ENCODE data around the gene PRRC2C. TPM values are rescaled to one million over a fixed set of nuclear protein-coding genes. Genes with fewer than 3 reads are reported as not detected.

Gene PRRC2C
- total RNA-seq, 1 experiment from 2014 or later: 208 TPM

DNA sequence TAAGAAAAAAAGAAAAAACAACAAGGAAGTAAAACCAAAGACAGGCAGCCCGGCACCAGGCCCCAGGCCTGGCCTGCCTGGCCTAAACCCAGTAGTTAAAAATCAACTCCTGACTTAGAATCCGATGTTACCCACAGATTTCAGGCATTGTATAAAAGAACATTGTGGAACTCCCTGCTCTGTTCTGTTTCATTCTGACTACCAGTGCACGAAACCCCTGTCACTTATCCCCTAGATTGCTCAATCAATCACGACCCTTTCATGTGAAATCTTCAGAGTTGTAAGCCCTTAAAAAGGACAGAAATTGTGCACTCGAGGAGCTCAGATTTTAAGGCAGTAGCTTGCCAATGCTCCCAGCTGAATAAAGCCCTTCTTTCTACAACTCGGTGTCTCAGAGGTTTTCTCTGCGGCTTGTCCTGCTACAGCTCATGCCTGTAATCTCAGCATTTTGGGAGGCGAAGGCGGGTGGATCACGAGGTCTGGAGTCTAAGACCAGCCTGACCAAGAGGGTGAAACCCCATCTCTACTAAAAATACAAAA, 121.1 kb downstream of the PRRC2C start:
- no TSS peak for BruUV-seq (replicated peaks)
- intact Hi-C loops (cut with micrococcal nuclease; ENCODE audit: unreplicated experiment): no loop called here
- Histone ChIP-seq H3K27me3 (replicated peaks; ENCODE audit: control insufficient read depth, insufficient read depth, low read length) (no peaks in the 10 kb centered on the region), H3K4me3 (ENCODE audit: low read depth, low read length) (no peak overlapping the region), H3K4me1 (no peaks in the 10 kb centered on the region), H3K9me3 (no peaks in the 10 kb centered on the region), H3K36me3 (ENCODE audit: control insufficient read depth, insufficient read depth, low read length) (no peaks in the 10 kb centered on the region)
- no peak overlapping the region for H3K27ac Mint-ChIP-seq (ENCODE audit: unreplicated experiment)
- no peak for DNase-seq
- H3K4me1 Mint-ChIP-seq (ENCODE audit: low read depth, unreplicated experiment): no peaks in the 10 kb centered on the region
- no peak overlapping the region for H3K4me3 Mint-ChIP-seq (ENCODE audit: unreplicated experiment)
- no peaks in the 10 kb centered on the region for H3K27me3 Mint-ChIP-seq (ENCODE audit: insufficient read depth, unreplicated experiment)
- TF ChIP-seq, protein P1, sequence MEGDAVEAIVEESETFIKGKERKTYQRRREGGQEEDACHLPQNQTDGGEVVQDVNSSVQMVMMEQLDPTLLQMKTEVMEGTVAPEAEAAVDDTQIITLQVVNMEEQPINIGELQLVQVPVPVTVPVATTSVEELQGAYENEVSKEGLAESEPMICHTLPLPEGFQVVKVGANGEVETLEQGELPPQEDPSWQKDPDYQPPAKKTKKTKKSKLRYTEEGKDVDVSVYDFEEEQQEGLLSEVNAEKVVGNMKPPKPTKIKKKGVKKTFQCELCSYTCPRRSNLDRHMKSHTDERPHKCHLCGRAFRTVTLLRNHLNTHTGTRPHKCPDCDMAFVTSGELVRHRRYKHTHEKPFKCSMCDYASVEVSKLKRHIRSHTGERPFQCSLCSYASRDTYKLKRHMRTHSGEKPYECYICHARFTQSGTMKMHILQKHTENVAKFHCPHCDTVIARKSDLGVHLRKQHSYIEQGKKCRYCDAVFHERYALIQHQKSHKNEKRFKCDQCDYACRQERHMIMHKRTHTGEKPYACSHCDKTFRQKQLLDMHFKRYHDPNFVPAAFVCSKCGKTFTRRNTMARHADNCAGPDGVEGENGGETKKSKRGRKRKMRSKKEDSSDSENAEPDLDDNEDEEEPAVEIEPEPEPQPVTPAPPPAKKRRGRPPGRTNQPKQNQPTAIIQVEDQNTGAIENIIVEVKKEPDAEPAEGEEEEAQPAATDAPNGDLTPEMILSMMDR (IDR thresholded peaks at IDR 0.05; ENCODE audit: insufficient read depth in 1 of 2, low read depth in 1 of 2, low read length in 1 of 2, severe bottlenecking in 1 of 2, unreplicated experiment in 1 of 2): no peak
- CTCF ChIA-PET: no interaction called here
- H3K36me3 Mint-ChIP-seq (ENCODE audit: insufficient read depth, unreplicated experiment): no peaks in the 10 kb centered on the region
- POLR2A ChIA-PET: no interaction called here
- H3K9me3 Mint-ChIP-seq (ENCODE audit: unreplicated experiment): no peaks in the 10 kb centered on the region

DNA sequence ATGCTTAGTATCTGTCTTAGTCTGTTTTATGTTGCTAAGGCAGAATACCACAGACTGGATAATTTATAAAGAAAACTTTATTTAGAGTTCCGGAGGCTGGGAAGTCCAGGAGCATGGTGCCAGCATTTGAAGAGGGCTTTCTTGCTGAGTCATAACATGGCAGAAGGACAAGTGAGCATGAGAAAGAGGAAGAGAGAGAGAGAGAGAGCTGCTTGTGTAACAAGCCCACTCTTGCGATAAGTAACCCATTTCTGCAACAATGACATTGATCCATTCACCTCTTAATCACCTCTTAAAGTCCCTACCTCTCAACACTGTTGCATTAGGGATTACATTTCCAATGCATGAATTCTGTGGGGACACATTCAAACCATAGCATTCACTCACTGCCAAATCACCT, 125.1 kb downstream of the PRRC2C start:
- no peaks in the 10 kb centered on the region for H3K4me1 Mint-ChIP-seq (ENCODE audit: low read depth, unreplicated experiment)
- H3K36me3 Mint-ChIP-seq (ENCODE audit: insufficient read depth, unreplicated experiment): no peaks in the 10 kb centered on the region
- no TSS peak for BruUV-seq (replicated peaks)
- H3K4me1 ChIP-seq: no peaks in the 10 kb centered on the region
- H3K27me3 ChIP-seq (replicated peaks; ENCODE audit: control insufficient read depth, insufficient read depth, low read length): no peaks in the 10 kb centered on the region
- CTCF ChIA-PET: no interaction called here
- no peak overlapping the region for H3K4me3 Mint-ChIP-seq (ENCODE audit: unreplicated experiment)
- DNase-seq: no peak
- no peak overlapping the region for H3K27ac Mint-ChIP-seq (ENCODE audit: unreplicated experiment)
- H3K9me3 ChIP-seq: no peaks in the 10 kb centered on the region
- intact Hi-C loops (cut with micrococcal nuclease; ENCODE audit: unreplicated experiment): no loop called here
- H3K36me3 ChIP-seq (ENCODE audit: control insufficient read depth, insufficient read depth, low read length): no peaks in the 10 kb centered on the region
- POLR2A ChIA-PET: no interaction called here
- H3K9me3 Mint-ChIP-seq (ENCODE audit: unreplicated experiment): no peaks in the 10 kb centered on the region
- H3K27me3 Mint-ChIP-seq (ENCODE audit: insufficient read depth, unreplicated experiment): no peaks in the 10 kb centered on the region
- H3K4me3 ChIP-seq (ENCODE audit: low read depth, low read length): no peak overlapping the region
- TF ChIP-seq, protein P1 (IDR thresholded peaks at IDR 0.05; ENCODE audit: insufficient read depth in 1 of 2, low read depth in 1 of 2, low read length in 1 of 2, severe bottlenecking in 1 of 2, unreplicated experiment in 1 of 2): no peak

DNA sequence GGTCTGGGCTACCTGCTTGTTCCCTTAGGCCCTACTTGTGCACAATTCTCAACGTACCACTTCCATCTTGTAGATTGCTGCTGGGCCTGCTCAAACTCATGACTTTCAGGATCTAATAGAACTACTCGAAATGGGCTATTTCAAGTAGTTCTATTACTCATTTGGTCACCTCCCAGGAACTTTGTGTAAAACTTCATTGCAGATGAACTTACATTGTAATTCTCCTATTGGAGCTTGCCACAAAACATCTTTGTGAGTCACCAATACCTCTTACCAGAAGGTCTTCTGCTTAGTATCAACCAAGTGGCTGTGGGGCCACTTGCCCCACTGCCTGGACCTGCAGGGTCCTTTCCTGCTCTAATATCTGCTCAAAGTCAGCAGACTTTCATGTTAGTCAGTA, 126.0 kb downstream of the PRRC2C start:
- no peaks in the 10 kb centered on the region for H3K36me3 Mint-ChIP-seq (ENCODE audit: insufficient read depth, unreplicated experiment)
- H3K9me3 Mint-ChIP-seq (ENCODE audit: unreplicated experiment): no peaks in the 10 kb centered on the region

More for the DNA sequence above, 126.0 kb downstream of the PRRC2C start:
- H3K27ac Mint-ChIP-seq (ENCODE audit: unreplicated experiment): no peak overlapping the region
- no peaks in the 10 kb centered on the region for H3K4me1 Mint-ChIP-seq (ENCODE audit: low read depth, unreplicated experiment)
- ChIA-PET POLR2A (no interaction called here), CTCF (no interaction called here)
- Histone ChIP-seq H3K27me3 (replicated peaks; ENCODE audit: control insufficient read depth, insufficient read depth, low read length) (no peaks in the 10 kb centered on the region), H3K9me3 (no peaks in the 10 kb centered on the region), H3K4me3 (ENCODE audit: low read depth, low read length) (no peak overlapping the region), H3K4me1 (no peaks in the 10 kb centered on the region), H3K36me3 (ENCODE audit: control insufficient read depth, insufficient read depth, low read length) (no peaks in the 10 kb centered on the region)
- H3K4me3 Mint-ChIP-seq (ENCODE audit: unreplicated experiment): no peak overlapping the region
- no TSS peak for BruUV-seq (replicated peaks)
- DNase-seq: no peak
- intact Hi-C loops (cut with micrococcal nuclease; ENCODE audit: unreplicated experiment): no loop called here
- no peaks in the 10 kb centered on the region for H3K27me3 Mint-ChIP-seq (ENCODE audit: insufficient read depth, unreplicated experiment)
- TF ChIP-seq, protein P1 (IDR thresholded peaks at IDR 0.05; ENCODE audit: insufficient read depth in 1 of 2, low read depth in 1 of 2, low read length in 1 of 2, severe bottlenecking in 1 of 2, unreplicated experiment in 1 of 2): no peak

Data from Caco-2 (cell line).